HepG2 (cell line): Measurements from ENCODE around the gene BEST2. TPM values are rescaled to one million over a fixed set of nuclear protein-coding genes. Genes with fewer than 3 reads are reported as not detected.

Experiments used
- ESRRA ChIP-seq: sonication (generic); formaldehyde crosslinking; IDR thresholded peaks from 2 replicates; pipeline ENCODE4 v1.5.1; 2020; ENCODE audit warnings: mild to moderate bottlenecking, low read depth, missing genetic modification reagents
- FOXA3 ChIP-seq: IDR thresholded peaks from 2 replicates; pipeline ENCODE4 v1.6.1; 2016; ENCODE audit warnings: missing genetic modification reagents, missing compliant biosample characterization
- FOXC1 ChIP-seq: sonication (generic); formaldehyde crosslinking; IDR thresholded peaks from 2 replicates; pipeline ENCODE4 v1.8.0; 2022; ENCODE audit warnings: mild to moderate bottlenecking, missing genetic modification reagents, borderline replicate concordance
- HOXA7 ChIP-seq: sonication (generic); formaldehyde crosslinking; IDR thresholded peaks from 2 replicates; pipeline ENCODE4 v1.8.1; 2022; ENCODE audit warnings: mild to moderate bottlenecking, missing genetic modification reagents, moderate library complexity
- MBNL3 ChIP-seq: fragments of 250-450 bp; sonication (Bioruptor Pico); conservative IDR thresholded peaks from 2 replicates; pipeline ENCODE4 v1.8.0; 2022; ENCODE audit warnings: mild to moderate bottlenecking, inconsistent platforms
- PATZ1 ChIP-seq: sonication (generic); formaldehyde crosslinking; IDR thresholded peaks from 2 replicates; pipeline ENCODE4 v1.4.0; 2020; ENCODE audit warnings: missing genetic modification reagents
- RAD51 ChIP-seq: fragments of 450-650 bp; IDR thresholded peaks from 2 replicates; pipeline ENCODE4 v1.6.1; 2016; ENCODE audit warnings: borderline replicate concordance
- RBAK ChIP-seq: sonication (generic); formaldehyde crosslinking; IDR thresholded peaks from 2 replicates; pipeline ENCODE4 v1.5.1; 2020; ENCODE audit warnings: mild to moderate bottlenecking, missing genetic modification reagents
- SNAPC4 ChIP-seq: sonication (generic); formaldehyde crosslinking; IDR thresholded peaks from 2 replicates; pipeline ENCODE4 v1.4.0; 2020; ENCODE audit warnings: mild to moderate bottlenecking, missing genetic modification reagents
- SOX6 ChIP-seq, 2 experiments: fragments of 450-650 bp in 1 of 2; sonication (generic) in 1 of 2; formaldehyde crosslinking in 1 of 2; IDR thresholded peaks; 2 replicates each; pipeline versions ENCODE4 v1.4.0 to v1.6.1; 2017 to 2020; ENCODE audit warnings: antibody characterized with exemption in 1 of 2, mild to moderate bottlenecking in 1 of 2, missing genetic modification reagents in 1 of 2
- SP4 ChIP-seq: sonication (generic); formaldehyde crosslinking; IDR thresholded peaks from 2 replicates; pipeline ENCODE4 v1.8.1; 2023; ENCODE audit warnings: mild to moderate bottlenecking, missing genetic modification reagents
- TOE1 ChIP-seq: sonication (generic); formaldehyde crosslinking; IDR thresholded peaks from 2 replicates; pipeline ENCODE4 v1.4.0; 2020; ENCODE audit warnings: mild to moderate bottlenecking, missing genetic modification reagents
- YY1 ChIP-seq: IDR thresholded peaks from 2 replicates; pipeline ENCODE4 v1.6.1; 2011; ENCODE audit warnings: low read length, low read depth, moderate library complexity, mild to moderate bottlenecking; ENCODE audit not compliant: insufficient read depth, insufficient replicate concordance
- ZNF136 ChIP-seq: sonication (generic); formaldehyde crosslinking; IDR thresholded peaks from 2 replicates; pipeline ENCODE4 v1.8.1; 2022; ENCODE audit warnings: low read depth, mild to moderate bottlenecking, moderate library complexity, missing genetic modification reagents
- ZNF331 ChIP-seq: sonication (generic); formaldehyde crosslinking; IDR thresholded peaks from 2 replicates; pipeline ENCODE4 v1.4.0; 2020; ENCODE audit warnings: missing genetic modification reagents
- ZNF350 ChIP-seq: sonication (generic); formaldehyde crosslinking; IDR thresholded peaks from 2 replicates; pipeline ENCODE4 v1.4.0; 2020; ENCODE audit warnings: mild to moderate bottlenecking, low read depth, missing genetic modification reagents, borderline replicate concordance
- ZNF446 ChIP-seq: sonication (generic); formaldehyde crosslinking; IDR thresholded peaks from 2 replicates; pipeline ENCODE4 v1.5.0; 2020; ENCODE audit warnings: mild to moderate bottlenecking, missing genetic modification reagents
- ZNF549 ChIP-seq: sonication (generic); formaldehyde crosslinking; IDR thresholded peaks from 2 replicates; pipeline ENCODE4 v1.5.0; 2020; ENCODE audit warnings: missing genetic modification reagents
- ZNF597 ChIP-seq: sonication (generic); formaldehyde crosslinking; IDR thresholded peaks from 2 replicates; pipeline ENCODE4 v1.5.0; 2020; ENCODE audit warnings: missing genetic modification reagents
- ZNF616 ChIP-seq: sonication (generic); formaldehyde crosslinking; IDR thresholded peaks from 2 replicates; pipeline ENCODE4 v1.5.0; 2020; ENCODE audit warnings: low read depth, mild to moderate bottlenecking, missing genetic modification reagents
- ZNF773 ChIP-seq: sonication (generic); formaldehyde crosslinking; IDR thresholded peaks from 2 replicates; pipeline ENCODE4 v1.4.0; 2020; ENCODE audit warnings: missing genetic modification reagents, borderline replicate concordance
- ZSCAN29 ChIP-seq: sonication (generic); formaldehyde crosslinking; conservative IDR thresholded peaks from 2 replicates; pipeline ENCODE4 v1.4.0; 2020; ENCODE audit warnings: mild to moderate bottlenecking, missing genetic modification reagents
- polyA plus RNA-seq, 8 experiments: library from polyadenylated mRNA; depleted of rRNA in 3 of 8; stranded (reverse) in 7 of 8; unstranded in 1 of 8; fragments of >200 nt; fragmentation: Illumina TruSeq in 4 of 8; extraction: Trizol in 4 of 8; gene quantifications; 2 replicates each; pipeline versions ENCODE4 v1.2.1 to v1.2.3, GENCODE V29; 2011 to 2016; ENCODE audit warnings: low read depth in 4 of 8, missing spikeins in 1 of 8, mixed read lengths in 1 of 8; ENCODE audit not compliant: insufficient read depth in 1 of 8
- total RNA-seq, 5 experiments: library from RNA; depleted of rRNA; stranded (reverse); fragments of >200 nt; fragmentation: Illumina TruSeq; extraction: Trizol; gene quantifications; 2 replicates each; pipeline ENCODE4 v1.2.3, GENCODE V29; 2016; ENCODE audit warnings: low read depth in 1 of 5

Gene BEST2
- total and polyA plus RNA-seq, 2 of the 13 experiments (the other 11 are each of a cell fraction or from before 2014, with no cell fraction given) = not detected

GRCh38 chr19:12800923-12801465 lies 49.4 kb downstream of the BEST2 start (continued):
- TF ChIP-seq TOE1 (CRISPR knock-in tag) (no peak), ZNF597 (CRISPR knock-in tag) (no peak), ZNF446 (CRISPR knock-in tag) (no peak), SOX6 (IDR thresholded peaks at IDR 0.05) (no peak), SOX6 (CRISPR knock-in tag; IDR thresholded peaks at IDR 0.05) (peak; percentile 27; the same call in 1 of the 2 replicates), SNAPC4 (peak; percentile 18; the same call in 1 of the 2 replicates), ZNF773 (CRISPR knock-in tag) (no peak), ZNF136 (CRISPR knock-in tag) (0 out of 2 replicates have a peak, but pooled peaks have one; percentile 45), MBNL3 (CRISPR knock-in tag) (no peak), YY1 (peak; percentile 54), ZNF331 (CRISPR knock-in tag) (no peak), SP4 (no peak), ZNF549 (CRISPR knock-in tag) (no peak), FOXC1 (0 out of 2 replicates have a peak, but pooled peaks have one; percentile 65), ZNF350 (CRISPR knock-in tag) (0 out of 2 replicates have a peak, but pooled peaks have one; percentile 42), HOXA7 (no peak), ZNF616 (CRISPR knock-in tag) (no peak), ZSCAN29 (CRISPR knock-in tag) (no peak), ESRRA (CRISPR knock-in tag) (no peak), RBAK (CRISPR knock-in tag) (no peak), PATZ1 (CRISPR knock-in tag) (peak; percentile 34; the same call in 1 of the 2 replicates), FOXA3 (CRISPR knock-in tag) (no peak), RAD51 (no peak)
